Measurements from ENCODE around the gene FARP1.

DNA sequence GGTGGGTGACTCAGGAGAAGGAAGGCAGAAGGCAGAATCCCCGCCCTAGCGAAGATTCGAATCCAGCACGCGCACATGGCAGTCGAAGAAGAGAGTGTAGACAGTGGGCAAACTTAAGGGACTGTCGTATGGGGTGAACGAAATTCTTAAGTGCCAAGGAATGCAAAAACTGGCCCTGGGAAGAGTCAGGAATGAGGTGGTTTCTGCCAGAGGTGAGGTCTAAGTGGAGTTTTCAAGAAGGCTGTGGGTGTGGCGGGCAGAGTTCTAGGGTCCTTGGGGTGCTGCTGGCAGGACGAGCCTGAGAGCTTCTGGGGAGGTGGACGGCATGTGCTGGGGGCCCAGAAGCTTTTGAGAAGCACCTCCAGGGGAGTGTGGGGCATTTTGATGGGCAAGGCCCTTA is 98.1 kb downstream of the FARP1 start:
- TF ChIP-seq, protein P1, sequence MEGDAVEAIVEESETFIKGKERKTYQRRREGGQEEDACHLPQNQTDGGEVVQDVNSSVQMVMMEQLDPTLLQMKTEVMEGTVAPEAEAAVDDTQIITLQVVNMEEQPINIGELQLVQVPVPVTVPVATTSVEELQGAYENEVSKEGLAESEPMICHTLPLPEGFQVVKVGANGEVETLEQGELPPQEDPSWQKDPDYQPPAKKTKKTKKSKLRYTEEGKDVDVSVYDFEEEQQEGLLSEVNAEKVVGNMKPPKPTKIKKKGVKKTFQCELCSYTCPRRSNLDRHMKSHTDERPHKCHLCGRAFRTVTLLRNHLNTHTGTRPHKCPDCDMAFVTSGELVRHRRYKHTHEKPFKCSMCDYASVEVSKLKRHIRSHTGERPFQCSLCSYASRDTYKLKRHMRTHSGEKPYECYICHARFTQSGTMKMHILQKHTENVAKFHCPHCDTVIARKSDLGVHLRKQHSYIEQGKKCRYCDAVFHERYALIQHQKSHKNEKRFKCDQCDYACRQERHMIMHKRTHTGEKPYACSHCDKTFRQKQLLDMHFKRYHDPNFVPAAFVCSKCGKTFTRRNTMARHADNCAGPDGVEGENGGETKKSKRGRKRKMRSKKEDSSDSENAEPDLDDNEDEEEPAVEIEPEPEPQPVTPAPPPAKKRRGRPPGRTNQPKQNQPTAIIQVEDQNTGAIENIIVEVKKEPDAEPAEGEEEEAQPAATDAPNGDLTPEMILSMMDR (IDR thresholded peaks at IDR 0.05), result no peak
- no peak for TF ChIP-seq POLR2A (IDR thresholded peaks at IDR 0.05)
